Measurements from ENCODE around the gene PRLHR.
"Not testable (repeated sequence)": the region's sequence is repeated elsewhere in the genome, so short reads cannot be mapped to it uniquely, and the experiment has no call there.

The PRLHR gene

DNA sequence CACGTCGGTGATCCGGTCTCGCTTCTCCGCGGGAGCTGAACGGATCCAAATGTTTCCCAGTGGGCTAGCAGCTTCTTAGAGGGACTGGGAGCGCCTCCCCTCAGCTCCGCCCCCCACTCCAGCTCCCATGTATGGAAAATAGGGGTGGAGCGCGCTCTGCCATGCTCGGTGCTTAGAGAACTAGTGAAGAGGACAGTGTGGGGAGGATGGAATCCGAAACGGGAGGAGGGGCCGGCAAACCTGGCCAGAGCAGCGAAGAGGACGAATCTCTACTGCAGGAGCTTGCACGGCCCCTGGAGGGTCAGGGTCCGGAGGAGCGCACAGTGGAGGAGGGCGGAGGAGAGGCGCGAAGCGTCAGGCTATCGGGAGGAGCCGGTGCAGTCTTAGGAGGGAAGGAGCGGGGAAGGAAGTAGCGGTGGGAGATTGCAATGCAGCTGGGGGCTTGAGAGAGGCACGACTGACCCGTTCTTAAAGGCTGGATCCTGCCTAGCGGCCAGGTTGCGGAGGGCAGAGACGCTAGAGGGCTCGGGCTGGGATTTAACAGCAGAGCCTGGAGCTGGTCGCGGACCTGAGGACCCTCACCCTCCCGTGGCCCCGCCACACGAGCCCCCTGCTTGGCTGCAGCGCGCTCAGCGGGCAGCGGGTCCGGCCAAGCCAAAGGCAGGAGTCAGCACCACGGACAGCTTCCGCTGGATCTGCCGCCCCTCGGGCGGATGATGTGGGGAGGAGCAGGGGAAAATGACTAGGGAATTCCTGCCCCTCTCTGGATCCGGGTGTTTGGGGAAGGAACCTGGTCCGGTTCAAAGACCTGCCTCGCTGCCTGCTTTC is at the start of gene PRLHR:
Gene PRLHR, minus strand, starts transcription at position 51 of the 828 bp plus-strand sequence. CDS start 404 bp downstream, outside the sequence.
- DNase-seq, result no peak

DNA sequence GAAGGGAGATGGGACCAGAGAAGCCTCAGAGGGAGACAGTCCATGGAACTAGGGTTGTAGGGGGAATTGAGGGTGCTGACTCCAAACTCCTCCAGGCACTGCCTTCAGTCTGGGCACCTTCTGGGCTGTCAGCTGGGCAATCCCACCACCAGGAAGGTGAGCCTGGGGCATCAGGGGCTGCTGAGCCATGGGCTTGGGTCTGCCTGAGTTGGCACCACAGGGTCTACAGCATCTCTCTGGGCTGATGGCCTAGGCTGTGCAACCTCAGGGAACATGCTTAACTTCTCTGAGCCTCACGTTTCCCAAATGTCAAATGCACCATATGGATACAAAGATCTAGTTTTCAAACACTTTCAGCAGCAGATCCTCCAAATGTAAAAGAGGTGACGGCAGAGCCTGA is 46.8 kb upstream of the PRLHR start:
- no peak for DNase-seq

DNA sequence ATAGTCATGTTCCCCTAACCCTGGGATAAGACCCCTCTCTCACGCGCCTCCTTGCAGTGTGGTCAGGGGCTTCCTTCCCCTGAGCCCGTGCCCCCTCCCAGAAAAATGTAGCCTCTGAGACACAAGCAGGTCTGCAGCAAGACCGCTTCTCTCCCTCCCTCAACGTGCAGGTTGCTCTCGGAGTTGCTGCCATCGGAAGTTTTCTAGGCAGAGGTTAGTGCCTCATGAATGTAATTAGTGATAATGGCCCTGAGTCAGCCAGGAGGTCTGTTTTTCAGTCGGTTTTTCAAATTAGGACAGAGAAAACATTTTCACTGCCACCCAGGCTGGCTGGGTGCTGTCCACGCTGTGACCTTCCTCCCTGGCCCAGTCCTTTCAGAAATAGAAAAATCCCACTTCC is 43.2 kb upstream of the PRLHR start:
- DNase-seq, result no peak

DNA sequence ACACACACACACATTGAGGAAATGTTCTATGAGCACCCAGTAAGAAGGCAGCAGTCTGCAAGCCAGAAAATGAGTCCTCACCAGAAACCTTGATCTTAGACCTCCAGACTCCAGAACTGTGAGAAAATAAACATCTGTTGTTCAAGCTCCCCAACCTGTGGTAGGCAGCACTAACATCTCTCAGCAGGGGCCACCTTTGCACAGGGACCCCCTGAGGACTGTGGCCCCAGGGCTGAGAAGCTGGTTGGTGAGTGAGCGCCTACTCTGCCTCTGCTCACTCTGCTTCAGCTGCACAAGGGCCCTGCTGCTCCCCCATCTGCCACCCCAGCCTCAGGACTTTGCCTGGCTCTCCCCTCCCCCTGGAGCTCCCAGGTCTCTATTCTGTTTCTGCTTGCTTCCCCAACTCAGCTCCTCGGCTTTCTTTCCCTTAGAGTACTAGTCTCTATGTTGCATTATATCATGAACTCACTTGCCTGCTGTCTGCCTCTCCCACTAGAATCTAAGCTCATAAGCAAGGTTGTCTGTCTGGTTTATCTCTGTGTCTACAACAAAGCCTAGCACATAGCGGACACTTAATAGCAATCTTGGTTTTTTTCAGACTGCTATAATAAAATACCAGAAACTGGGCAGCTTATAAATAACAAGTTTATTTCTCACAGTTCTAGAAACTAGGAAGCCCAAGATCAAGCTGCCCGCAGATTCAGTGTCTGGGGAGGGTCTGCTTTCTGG is 40.4 kb upstream of the PRLHR start:
- DNase-seq, result no peak

DNA sequence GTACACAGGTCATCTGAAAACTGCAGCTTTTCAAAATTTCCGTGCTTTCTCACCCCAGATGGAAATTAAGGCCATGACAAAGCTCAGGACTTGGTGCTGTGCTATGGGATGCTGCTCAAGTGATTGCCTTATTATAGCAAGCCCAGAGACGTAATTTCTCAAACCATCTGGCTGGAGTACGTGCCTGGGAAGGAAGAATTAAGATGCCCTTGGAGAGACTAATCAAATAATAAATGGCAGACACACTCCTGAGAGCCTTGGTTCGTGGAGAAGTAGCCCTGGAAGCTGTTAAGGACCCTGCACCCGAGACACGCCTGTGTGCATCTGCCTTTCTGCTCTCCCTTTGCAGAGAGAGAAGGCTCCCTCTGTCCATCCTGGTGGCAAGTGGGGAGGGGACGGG is 38.3 kb upstream of the PRLHR start:
- DNase-seq, result no peak

DNA sequence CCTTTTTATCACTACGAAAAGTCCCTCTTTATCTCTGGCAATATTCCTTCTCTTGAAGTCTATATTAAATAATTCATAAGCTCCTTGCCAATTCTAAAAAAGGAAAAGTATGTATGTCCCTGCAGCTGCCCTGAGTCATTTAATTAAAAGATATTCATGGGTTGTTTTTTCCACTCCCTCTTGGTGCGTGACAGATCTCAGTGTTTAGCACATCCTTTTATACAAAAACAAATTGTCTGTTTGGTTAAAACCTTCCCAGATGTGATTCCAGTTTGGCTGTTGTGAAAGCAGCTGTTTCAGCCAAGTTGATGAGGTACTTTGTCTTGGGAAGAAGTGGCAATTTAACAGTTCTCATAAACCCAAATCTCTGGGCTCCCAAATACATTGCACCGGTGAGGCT is 33.8 kb upstream of the PRLHR start:
- DNase-seq, result no peak

DNA sequence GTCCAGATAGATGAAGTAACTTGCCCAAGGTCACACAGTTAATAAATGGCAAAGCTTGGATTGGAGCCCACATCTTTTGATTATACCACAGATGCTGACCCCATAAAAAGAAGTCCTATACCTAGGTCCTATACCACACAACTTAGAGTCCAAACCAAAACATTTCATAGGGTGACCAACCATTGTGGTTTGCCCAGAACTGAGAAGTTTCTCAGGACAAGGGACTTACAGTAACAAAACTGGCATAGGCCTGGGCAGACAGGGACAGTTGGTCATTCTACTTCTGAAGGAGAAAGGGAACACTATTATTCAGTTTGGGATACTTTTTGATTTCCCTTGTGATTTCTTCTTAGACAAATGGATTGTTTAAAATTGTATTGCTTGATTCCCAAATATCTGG is 32.9 kb upstream of the PRLHR start:
- DNase-seq, result no peak

DNA sequence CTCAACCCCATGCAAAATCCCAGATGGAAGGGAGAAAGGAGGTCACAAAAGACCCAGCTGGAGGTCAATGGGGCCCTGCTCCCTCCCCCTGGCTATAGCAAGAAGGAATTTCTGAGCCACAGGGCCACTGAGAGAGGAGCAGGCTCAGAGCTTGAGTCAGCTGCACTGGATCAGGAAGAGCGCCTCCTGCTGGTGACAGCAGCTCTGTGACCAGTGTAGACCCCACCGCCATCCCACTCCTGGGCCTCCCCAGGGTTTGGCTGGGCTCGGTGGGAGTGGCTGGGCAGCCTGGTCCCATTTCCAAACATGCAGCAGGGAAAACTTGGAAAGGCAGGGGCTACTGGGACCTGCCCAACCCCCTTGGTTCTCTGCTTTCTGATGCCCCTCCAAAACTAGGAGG is 31.5 kb upstream of the PRLHR start:
- DNase-seq, result no peak

DNA sequence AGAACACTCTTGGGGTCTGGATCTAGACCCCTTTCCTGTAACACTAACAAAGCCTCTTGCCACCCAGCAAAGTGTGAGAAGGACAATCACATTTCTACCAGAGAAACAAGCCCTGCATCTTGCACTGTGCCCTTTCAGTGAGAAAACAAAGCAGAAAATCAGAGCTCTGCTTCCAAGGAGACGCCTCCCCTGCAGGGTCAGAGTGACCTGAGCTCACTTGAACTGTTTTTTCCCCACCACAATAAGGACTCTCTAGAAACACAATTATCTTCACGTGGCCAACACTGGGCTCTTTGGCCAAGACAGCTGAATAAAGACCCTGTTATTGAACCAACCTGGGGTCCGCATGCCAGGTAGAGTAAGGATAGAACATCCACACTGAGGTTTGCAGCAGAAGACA is 30.1 kb upstream of the PRLHR start:
- no peak for DNase-seq

DNA sequence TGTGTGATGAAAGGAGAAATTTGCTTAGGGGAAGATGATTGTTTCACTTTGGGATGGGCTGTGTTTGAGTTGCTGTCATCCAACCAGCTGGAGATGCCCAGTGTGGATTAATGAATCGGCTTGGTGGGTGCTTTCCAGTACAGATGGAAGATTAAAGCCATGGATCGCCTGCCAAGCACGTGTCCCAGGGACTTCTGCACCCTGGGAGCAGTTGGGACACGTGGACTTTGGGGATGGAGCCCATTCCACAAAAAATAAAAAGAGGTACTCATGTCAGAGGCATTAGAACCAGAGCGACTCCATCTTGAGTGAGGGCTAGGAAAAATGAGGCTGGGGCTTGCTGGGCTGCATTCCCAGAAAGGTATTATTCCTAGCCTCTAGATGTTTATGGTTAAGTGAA is 29.3 kb upstream of the PRLHR start:
- no peak for DNase-seq

DNA sequence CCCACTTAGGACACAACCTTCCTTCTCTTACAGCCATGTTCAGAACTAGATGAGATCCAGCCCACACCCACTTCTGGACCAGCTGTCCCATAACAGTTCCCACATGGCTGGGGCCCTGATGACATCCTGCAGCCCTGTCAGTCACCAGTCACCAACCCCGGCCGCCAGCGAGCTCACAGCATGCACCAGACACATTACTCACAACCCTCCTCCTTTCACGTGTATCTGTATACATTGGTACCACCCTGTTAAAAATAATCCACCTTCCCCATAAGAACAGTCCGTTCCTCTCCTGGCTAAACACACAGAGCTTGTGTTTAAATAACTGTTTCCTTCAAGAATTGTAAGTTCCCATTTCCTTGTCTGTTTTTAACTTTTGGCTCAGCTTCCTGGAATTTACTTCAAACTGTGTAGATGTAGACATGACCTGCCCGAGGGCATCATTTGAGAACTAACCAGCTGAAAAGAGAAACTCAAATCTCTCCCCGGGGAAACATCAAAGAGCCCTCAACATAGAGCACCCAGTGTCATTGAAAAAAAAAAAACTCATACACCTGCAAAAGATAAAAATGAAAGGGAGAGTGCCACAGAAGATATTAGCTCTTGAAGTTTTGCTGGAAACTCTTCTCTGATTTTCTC is 26.0 kb upstream of the PRLHR start:
- DNase-seq, result no peak

DNA sequence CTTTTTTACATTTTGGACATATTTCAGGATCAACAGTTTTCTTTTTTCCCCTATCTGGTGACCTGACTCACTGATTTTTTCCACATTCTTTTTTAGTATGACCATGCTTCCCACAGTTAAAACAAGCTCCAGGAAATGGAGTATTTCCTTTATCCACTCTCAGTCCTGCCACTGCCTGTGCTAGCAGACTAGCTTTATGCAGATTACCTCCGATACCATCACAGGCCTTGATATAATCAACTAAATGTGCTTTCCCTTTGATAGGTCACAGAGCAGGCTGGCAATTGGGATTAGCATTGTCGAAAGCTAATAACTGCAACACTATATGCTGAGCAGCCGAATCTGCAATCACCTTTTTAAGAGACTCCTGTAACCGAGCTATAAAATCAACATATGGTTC is 18.4 kb upstream of the PRLHR start:
- not testable (repeated sequence) for DNase-seq

DNA sequence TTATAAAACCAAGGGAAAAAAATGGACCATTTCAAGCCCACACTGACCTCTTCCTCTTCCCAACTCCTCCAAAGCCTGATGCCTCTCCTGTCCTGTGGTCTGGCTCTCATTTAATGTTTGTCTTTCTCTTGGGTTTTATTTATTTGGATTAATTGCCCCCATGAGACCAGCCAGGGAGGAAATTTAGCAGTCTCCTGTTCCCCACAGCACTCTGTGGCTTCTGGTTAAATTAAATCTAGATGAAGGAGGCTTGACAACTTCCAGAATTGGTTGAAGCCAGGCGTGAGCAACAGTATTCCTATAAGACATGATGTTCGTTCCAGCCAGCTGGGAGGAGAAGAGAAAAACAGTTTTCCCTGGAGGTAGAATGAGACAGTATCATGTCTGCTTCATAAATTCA is 15.1 kb upstream of the PRLHR start:
- DNase-seq, result no peak

DNA sequence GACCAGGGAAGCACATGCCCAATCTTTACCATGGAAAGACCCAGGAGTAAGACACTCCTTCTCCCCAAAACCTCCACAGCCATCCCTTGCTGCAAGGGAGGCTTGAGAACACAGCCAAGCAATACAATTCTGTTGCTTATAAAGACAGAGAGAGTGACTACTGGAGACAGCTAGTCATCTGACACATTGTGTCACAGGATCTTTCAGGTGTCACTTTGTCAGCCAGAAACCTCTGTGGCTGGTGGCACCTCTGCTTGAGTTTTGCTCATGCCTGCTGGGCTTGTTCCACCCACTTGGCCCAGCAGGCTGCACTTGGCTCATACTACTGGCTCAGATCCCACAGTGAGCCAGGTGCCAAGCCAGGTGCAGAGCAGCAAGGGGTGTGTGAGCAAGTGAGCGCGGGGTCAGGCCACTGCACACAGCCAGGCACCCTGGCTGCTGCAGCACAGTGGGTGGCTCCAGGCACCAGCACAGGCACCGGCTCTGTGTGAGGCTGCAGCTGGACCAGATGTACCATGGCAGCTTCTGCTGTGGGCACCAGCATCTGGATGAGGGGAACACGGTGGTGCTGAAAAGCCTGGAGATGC is 12.4 kb upstream of the PRLHR start:
- DNase-seq, result no peak

DNA sequence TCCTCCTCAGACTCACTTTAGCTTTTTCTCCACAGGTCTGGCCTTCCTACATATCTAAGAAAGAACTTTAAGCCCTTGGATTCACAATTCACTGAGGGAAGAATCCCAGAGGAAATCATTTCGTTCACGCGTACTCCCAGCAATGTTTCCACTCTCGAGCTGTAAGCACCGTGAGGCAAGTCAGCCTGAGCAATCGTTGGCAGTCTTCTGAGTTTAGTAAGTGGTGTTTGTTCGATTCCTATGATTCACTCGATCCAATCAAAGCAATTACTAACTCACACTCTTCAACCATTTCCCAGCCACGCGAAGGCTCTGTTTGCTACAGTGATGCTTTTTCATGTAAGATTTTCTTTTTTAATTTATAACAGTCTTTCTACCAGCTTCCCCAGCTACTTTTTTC is 10.2 kb upstream of the PRLHR start:
- DNase-seq, result no peak

DNA sequence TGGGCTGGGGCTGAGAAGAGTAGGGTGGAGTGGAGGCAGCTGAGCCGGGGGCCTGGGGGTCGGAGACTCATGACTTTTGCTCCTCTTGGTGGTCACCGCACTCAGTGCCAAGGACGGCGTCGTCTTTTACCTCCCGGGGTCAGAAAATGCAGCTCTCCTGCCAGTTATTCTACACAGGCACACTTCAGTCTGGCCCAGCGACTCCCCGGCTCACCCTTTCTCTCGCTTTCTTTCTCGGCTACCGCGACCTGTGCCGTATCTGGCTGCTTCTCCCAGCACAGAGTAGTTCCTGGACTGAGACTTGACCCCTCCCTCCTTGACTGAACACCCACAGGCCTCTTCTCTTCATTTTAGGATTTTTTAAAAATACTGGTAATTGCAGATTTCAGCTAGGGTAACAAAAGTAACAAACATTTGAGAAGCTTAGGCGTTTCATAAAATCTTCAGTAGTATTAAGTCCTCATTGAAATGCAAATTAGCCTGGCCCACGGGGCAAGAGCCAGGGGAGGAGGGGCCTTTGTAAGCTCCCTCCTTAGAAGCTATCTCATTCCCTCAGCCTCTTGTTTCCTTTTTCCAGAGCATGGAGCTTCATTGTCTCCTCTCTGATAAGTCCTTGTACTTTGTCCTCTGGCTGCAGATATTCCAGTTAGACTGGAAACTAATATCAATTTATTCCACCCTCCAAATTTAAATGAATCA is 1.1 kb upstream of the PRLHR start:
- DNase-seq, result no peak

DNA sequence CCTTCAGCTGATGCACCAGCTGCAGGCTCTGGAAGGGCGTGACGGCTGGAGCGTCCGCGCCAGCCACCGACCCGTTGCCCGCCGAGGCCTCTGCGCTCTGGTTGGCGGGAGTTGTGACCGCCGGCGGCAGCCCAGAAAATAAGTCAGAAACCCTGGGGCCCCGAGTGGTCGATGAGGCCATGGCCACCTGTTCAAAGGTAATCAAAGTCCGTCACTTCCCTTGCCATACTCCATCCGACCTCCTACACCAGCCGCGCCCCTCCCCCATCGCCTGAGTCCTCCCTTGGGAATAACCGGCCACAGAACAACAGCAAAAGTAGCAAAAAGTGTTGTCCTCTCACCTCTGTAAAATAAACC is 406 bp downstream of the PRLHR start:
- DNase-seq, result no peak

DNA sequence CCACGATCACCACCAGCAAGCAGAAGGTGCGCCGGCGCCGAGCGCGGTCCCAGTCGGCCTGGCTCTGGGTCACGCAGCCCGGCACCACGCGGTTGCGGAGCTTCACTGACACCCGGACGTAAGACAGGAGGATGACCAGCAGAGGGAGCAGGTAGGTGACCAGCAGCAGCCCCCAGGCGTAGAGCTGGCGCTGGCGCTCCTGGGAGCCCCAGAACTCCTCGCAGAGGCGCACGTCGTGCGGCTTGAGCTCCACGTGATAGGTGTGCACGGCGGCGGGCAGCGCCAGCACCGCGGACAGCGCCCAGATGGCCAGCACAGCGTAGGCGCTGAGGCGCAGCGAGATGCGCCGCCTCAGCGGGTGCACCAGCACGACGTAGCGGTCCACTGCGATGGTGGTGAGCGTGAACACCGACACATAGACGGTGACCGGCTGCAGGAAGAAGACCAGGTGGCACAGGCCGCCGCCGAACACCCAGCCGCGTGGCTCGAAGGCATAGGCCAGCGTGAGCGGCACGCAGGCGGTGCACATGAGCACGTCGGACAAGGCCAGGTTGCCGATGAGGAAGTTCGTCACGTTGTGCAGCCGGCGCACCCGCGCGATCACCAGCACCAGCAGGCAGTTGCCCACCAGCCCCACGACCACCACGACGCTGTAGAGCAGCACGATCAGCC is 920 bp downstream of the PRLHR start:
- no peak for DNase-seq

DNA sequence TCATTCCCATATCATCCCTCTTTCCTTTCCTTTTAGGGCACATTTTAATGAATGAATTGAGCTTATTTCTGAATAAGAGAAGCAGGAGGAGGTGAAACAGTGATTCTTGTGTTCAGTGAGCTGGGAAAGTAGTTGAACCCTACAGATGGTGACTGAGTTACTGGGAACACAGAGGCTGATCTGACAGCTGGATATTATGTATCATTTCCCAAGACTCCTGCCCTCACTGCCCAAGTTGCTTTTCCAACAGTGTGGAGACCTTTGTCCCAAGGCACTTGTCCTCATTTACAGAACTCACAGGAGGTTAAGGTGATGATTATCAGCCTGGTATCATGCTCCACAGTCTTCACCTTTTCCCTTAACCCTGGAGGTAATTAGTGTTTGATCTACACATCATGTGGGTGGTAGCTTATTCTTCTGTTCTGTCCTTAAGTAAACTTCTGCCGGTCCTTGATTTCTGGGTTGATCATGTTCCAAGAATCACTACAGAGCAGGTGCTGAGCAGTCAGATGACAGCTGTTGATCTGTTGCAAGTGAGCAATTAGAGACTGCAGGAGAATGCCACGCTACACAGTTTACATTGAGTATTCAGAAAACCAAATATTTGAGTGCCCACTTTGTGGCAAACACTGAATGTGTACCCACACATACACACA is 2.6 kb downstream of the PRLHR start:
- peak; percentile 94 for DNase-seq

DNA sequence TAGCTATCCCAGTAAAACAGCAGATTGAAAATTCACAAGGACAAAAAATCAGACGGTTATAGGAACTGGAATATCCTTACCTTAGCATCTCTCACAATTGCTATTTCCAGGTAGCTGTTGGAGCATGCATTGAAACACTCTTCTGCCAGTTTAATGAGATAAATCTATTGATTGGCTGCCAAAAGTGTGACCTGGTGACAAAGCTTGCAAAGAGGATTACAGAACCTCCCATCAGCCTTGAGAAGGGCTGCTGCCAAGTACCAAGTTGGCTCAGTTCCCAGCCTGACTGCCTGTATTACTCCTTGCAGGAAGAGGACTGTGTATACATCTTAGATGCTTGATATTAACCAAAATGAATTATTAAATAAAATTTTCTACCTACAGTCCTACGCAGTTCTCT is 5.1 kb downstream of the PRLHR start:
- peak; percentile 60 for DNase-seq

DNA sequence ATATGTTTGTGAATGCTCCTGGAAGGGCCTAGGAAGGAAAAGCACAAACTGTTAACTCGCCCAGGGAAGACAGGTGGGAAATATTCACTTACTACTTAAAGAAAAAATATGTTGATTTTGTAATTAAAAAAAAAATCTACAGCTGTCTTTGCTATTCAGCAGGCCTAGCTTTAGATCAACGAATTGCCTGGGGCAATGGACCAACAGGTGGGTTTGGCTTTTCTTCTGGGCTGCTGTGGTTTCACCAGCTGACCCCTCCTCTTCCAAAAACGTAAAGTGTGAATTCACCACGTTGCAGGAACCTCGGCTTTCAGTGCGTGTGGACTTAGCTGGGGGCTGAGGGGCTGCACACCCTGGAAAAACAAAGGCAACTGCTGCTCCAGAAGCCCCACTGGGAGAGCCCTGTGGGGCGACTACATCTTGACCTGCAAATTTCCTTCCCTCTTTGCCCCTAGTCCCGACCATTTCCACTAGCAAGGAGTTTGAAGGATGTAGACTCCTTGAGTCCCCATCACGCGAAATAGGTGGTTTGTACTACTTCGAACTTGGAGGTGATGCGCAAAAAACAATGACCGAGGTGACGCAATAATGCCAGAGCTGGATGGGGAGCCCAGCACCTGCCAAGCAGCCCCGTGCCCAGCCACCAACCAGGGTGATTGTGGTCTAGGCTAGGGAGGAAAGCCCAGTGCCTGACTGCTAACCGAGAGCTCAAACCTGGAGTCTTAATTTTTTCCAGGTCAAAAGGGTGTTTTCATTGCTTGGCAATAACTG is 7.4 kb downstream of the PRLHR start:
- no peak for DNase-seq

Measured in NCI-H748 treated with DMSO at 0.1 percent for 48 hours (cell line).